BE2C (cell line): Measurements from ENCODE around the gene XXYLT1.

ENCODE experiments used
- DNase-seq: peaks from one replicate; pipeline ENCODE4 v3.0.0-alpha.2; 2020
- H3K27me3 ChIP-seq: fragments of 250-450 bp; sonication (Bioruptor Pico); 2 replicates; pipeline ENCODE4 v1.5.1; 2020; ENCODE audit warnings: mild to moderate bottlenecking
- H3K36me3 ChIP-seq: fragments of 250-450 bp; sonication (Bioruptor Pico); 2 replicates; pipeline ENCODE4 v1.5.1; 2020; ENCODE audit warnings: mild to moderate bottlenecking
- H3K4me1 ChIP-seq: fragments of 250-450 bp; sonication (Bioruptor Pico); 2 replicates; pipeline ENCODE4 v1.5.1; 2020
- H3K4me3 ChIP-seq: 2 replicates; pipeline ENCODE4 v1.5.1; 2011; ENCODE audit warnings: low read depth, low read length
- H3K9me3 ChIP-seq: fragments of 250-450 bp; sonication (Bioruptor Pico); 2 replicates; pipeline ENCODE4 v1.5.1; 2020
- CTCF ChIP-seq: IDR thresholded peaks from 2 replicates; pipeline ENCODE4 v1.5.1; 2012; ENCODE audit warnings: mild to moderate bottlenecking, low read depth, low read length

XXYLT1 gene

GRCh38 chr3:195159117-195159813 lies 111.7 kb downstream of the XXYLT1 start:
- Histone ChIP-seq H3K4me1 (peaks cover 31% of the 10 kb centered on the region), H3K36me3 (no peaks in the 10 kb centered on the region), H3K4me3 (no peak overlapping the region), H3K9me3 (no peaks in the 10 kb centered on the region), H3K27me3 (no peaks in the 10 kb centered on the region)
- no peak for DNase-seq
- TF ChIP-seq CTCF = no peak

GRCh38 chr3:195156286-195156890 lies 114.6 kb downstream of the XXYLT1 start:
- Histone ChIP-seq H3K4me1 (peaks cover 50% of the 10 kb centered on the region), H3K4me3 (no peak overlapping the region), H3K9me3 (no peaks in the 10 kb centered on the region), H3K27me3 (no peaks in the 10 kb centered on the region), H3K36me3 (no peaks in the 10 kb centered on the region)
- TF ChIP-seq CTCF = no peak
- DNase-seq = no peak

GRCh38 chr3:195155570-195156241 lies 115.3 kb downstream of the XXYLT1 start:
- no peaks in the 10 kb centered on the region for H3K36me3 ChIP-seq
- no peak overlapping the region for H3K4me3 ChIP-seq
- peaks cover 56% of the 10 kb centered on the region for H3K4me1 ChIP-seq
- no peak for DNase-seq
- TF ChIP-seq CTCF = no peak
- no peaks in the 10 kb centered on the region for H3K27me3 ChIP-seq
- H3K9me3 ChIP-seq = no peaks in the 10 kb centered on the region

GRCh38 chr3:195154793-195155535 lies 116.0 kb downstream of the XXYLT1 start:
- no peak for TF ChIP-seq CTCF
- Histone ChIP-seq H3K9me3 (no peaks in the 10 kb centered on the region), H3K36me3 (no peaks in the 10 kb centered on the region), H3K27me3 (no peaks in the 10 kb centered on the region), H3K4me3 (no peak overlapping the region), H3K4me1 (peaks cover 53% of the 10 kb centered on the region)
- peak; percentile 90 for DNase-seq

- Histone ChIP-seq H3K4me1 (peaks cover 56% of the 10 kb centered on the region), H3K9me3 (no peaks in the 10 kb centered on the region), H3K36me3 (no peaks in the 10 kb centered on the region), H3K4me3 (no peak overlapping the region), H3K27me3 (no peaks in the 10 kb centered on the region)
- no peak for TF ChIP-seq CTCF
- DNase-seq = no peak
These were observed 116.7 kb downstream of the XXYLT1 start for GRCh38 chr3:195154111-195154791.
